SK-N-SH treated with all-trans-retinoic acid at 6 μM for 48 hours (cell line): ENCODE data around the gene HS3ST3A1.

Experiments
- ATAC-seq: fragments of 200-7000 bp; cut with Tn5 transposase; 3 replicates; pipeline ENCODE4 v1.9.1; 2020; ENCODE audit warnings: mild to moderate bottlenecking, moderate library complexity
- ARNTL ChIP-seq: fragments of 450-650 bp; formaldehyde crosslinking; IDR thresholded peaks from 2 replicates; pipeline ENCODE4 v1.5.0; 2020; ENCODE audit warnings: low read depth, mild to moderate bottlenecking, moderate library complexity, borderline replicate concordance
- BACH2 ChIP-seq: fragments of 250-450 bp; sonication (Bioruptor Pico); IDR thresholded peaks from 2 replicates; pipeline ENCODE4 v1.9.0; 2021; ENCODE audit warnings: mild to moderate bottlenecking, borderline replicate concordance
- CSDC2 ChIP-seq: fragments of 250-450 bp; sonication (Bioruptor Pico); IDR thresholded peaks from 2 replicates; pipeline ENCODE4 v1.5.0; 2020; ENCODE audit warnings: mild to moderate bottlenecking, moderate library complexity
- CSRNP3 ChIP-seq: fragments of 250-450 bp; sonication (Bioruptor Pico); IDR thresholded peaks from 2 replicates; pipeline ENCODE4 v1.5.1; 2021; ENCODE audit warnings: mild to moderate bottlenecking, moderate library complexity
- ESRRG ChIP-seq: fragments of 250-450 bp; sonication (Bioruptor Pico); IDR thresholded peaks from 2 replicates; pipeline ENCODE4 v1.6.1; 2021; ENCODE audit warnings: mild to moderate bottlenecking
- GLIS3 ChIP-seq: fragments of 250-450 bp; sonication (Bioruptor Pico); IDR thresholded peaks from 2 replicates; pipeline ENCODE4 v1.5.0; 2020; ENCODE audit warnings: mild to moderate bottlenecking, moderate library complexity
- OSR1 ChIP-seq: fragments of 250-450 bp; sonication (Bioruptor Pico); IDR thresholded peaks from 2 replicates; pipeline ENCODE4 v1.8.0; 2022; ENCODE audit warnings: moderate library complexity, mild to moderate bottlenecking, inconsistent platforms
- PATZ1 ChIP-seq: fragments of 250-450 bp; sonication (Bioruptor Pico); IDR thresholded peaks from 2 replicates; pipeline ENCODE4 v1.8.0; 2020; ENCODE audit warnings: mild to moderate bottlenecking, moderate library complexity, borderline replicate concordance
- POU6F1 ChIP-seq: fragments of 250-450 bp; sonication (Bioruptor Pico); IDR thresholded peaks from 2 replicates; pipeline ENCODE4 v1.8.0; 2021; ENCODE audit warnings: low read depth, mild to moderate bottlenecking, moderate library complexity, borderline replicate concordance
- PPARA ChIP-seq: fragments of 250-450 bp; sonication (Bioruptor Pico); IDR thresholded peaks from 2 replicates; pipeline ENCODE4 v1.5.0; 2020; ENCODE audit warnings: mild to moderate bottlenecking, borderline replicate concordance
- RARB ChIP-seq: fragments of 250-450 bp; sonication (Bioruptor Pico); IDR thresholded peaks from 2 replicates; pipeline ENCODE4 v1.8.0; 2021; ENCODE audit warnings: mild to moderate bottlenecking, moderate library complexity
- SNAI2 ChIP-seq: fragments of 250-450 bp; sonication (Bioruptor Pico); IDR thresholded peaks from 2 replicates; pipeline ENCODE4 v1.5.0; 2020; ENCODE audit warnings: mild to moderate bottlenecking, moderate library complexity
- TCF4 ChIP-seq: fragments of 250-450 bp; sonication (Bioruptor Pico); IDR thresholded peaks from 2 replicates; pipeline ENCODE4 v1.8.0; 2021; ENCODE audit warnings: mild to moderate bottlenecking, moderate library complexity, borderline replicate concordance
- TOX ChIP-seq: fragments of 250-450 bp; sonication (Bioruptor Pico); IDR thresholded peaks from 2 replicates; pipeline ENCODE4 v1.8.0; 2021; ENCODE audit warnings: mild to moderate bottlenecking, moderate library complexity, borderline replicate concordance
- TSHZ2 ChIP-seq: fragments of 250-450 bp; sonication (Bioruptor Pico); IDR thresholded peaks from 2 replicates; pipeline ENCODE4 v1.5.0; 2020; ENCODE audit warnings: mild to moderate bottlenecking, moderate library complexity
- ZC3H10 ChIP-seq: fragments of 250-450 bp; sonication (Bioruptor Pico); IDR thresholded peaks from 2 replicates; pipeline ENCODE4 v1.5.1; 2021; ENCODE audit warnings: mild to moderate bottlenecking, moderate library complexity
- ZFP3 ChIP-seq: fragments of 250-450 bp; sonication (Bioruptor Pico); IDR thresholded peaks from 2 replicates; pipeline ENCODE4 v1.5.0; 2020; ENCODE audit warnings: mild to moderate bottlenecking, moderate library complexity
- ZFP30 ChIP-seq: fragments of 450-650 bp; formaldehyde crosslinking; IDR thresholded peaks from 2 replicates; pipeline ENCODE4 v1.5.0; 2022; ENCODE audit warnings: mild to moderate bottlenecking, moderate library complexity
- ZNF565 ChIP-seq: fragments of 450-650 bp; formaldehyde crosslinking; conservative IDR thresholded peaks from 2 replicates; pipeline ENCODE4 v1.5.0; 2020; ENCODE audit warnings: low read depth, mild to moderate bottlenecking, moderate library complexity
- ZNF70 ChIP-seq: fragments of 450-650 bp; formaldehyde crosslinking; IDR thresholded peaks from 2 replicates; pipeline ENCODE4 v1.5.0; 2020; ENCODE audit warnings: mild to moderate bottlenecking, moderate library complexity
- ZNF8 ChIP-seq: fragments of 450-650 bp; formaldehyde crosslinking; IDR thresholded peaks from 2 replicates; pipeline ENCODE4 v1.5.0; 2020; ENCODE audit warnings: mild to moderate bottlenecking, moderate library complexity

The HS3ST3A1 gene

GRCh38 chr17:13626703-13627102 lies 25.0 kb upstream of the HS3ST3A1 start:
- no peak for TF ChIP-seq ESRRG (CRISPR knock-in tag)
- TF ChIP-seq OSR1 (CRISPR knock-in tag): no peak
- no peak for TF ChIP-seq ZNF70 (CRISPR knock-in tag)
- TF ChIP-seq TSHZ2: no peak
- ATAC-seq: peak; percentile 72

- no peak for ATAC-seq
- no peak for TF ChIP-seq ZNF8 (CRISPR knock-in tag)
- no peak for TF ChIP-seq PATZ1 (CRISPR knock-in tag)
- TF ChIP-seq GLIS3 (CRISPR knock-in tag): no peak
- no peak for TF ChIP-seq TSHZ2
- TF ChIP-seq ZFP30 (CRISPR knock-in tag): no peak
- no peak for TF ChIP-seq CSDC2 (CRISPR knock-in tag)
- no peak for TF ChIP-seq ZNF565 (CRISPR knock-in tag)
- no peak for TF ChIP-seq TOX (CRISPR knock-in tag)
- no peak for TF ChIP-seq TCF4 (CRISPR knock-in tag)
- TF ChIP-seq RARB: no peak
These were observed 17.7 kb upstream of the HS3ST3A1 start for GRCh38 chr17:13619462-13619861.

- TF ChIP-seq ZNF8 (CRISPR knock-in tag) (no peak), TCF4 (CRISPR knock-in tag) (no peak), OSR1 (CRISPR knock-in tag) (no peak), RARB (no peak), GLIS3 (CRISPR knock-in tag) (no peak), BACH2 (no peak), CSDC2 (CRISPR knock-in tag) (no peak), ZFP3 (CRISPR knock-in tag) (no peak), CSRNP3 (CRISPR knock-in tag) (no peak), PPARA (CRISPR knock-in tag) (no peak), ZNF565 (CRISPR knock-in tag) (no peak), SNAI2 (CRISPR knock-in tag) (no peak), ARNTL (CRISPR knock-in tag) (no peak), ZC3H10 (CRISPR knock-in tag) (no peak), TOX (CRISPR knock-in tag) (no peak), PATZ1 (CRISPR knock-in tag) (no peak), POU6F1 (CRISPR knock-in tag) (no peak), ZFP30 (CRISPR knock-in tag) (no peak), ESRRG (CRISPR knock-in tag) (no peak), ZNF70 (CRISPR knock-in tag) (no peak)
- TF ChIP-seq, all 23 proteins: peak for 0
- ATAC-seq: no peak
These were observed 14.3 kb upstream of the HS3ST3A1 start for GRCh38 chr17:13616031-13616430.
